GM18520 (cell line): Measurements from ENCODE around the gene DIP2C.
"Not testable (repeated sequence)": the region's sequence is repeated elsewhere in the genome, so short reads cannot be mapped to it uniquely, and the experiment has no call there.

ENCODE experiments used
- ATAC-seq: cut with Tn5 transposase; IDR thresholded peaks from one replicate; pipeline ENCODE4 v1.9.1; 2021; ENCODE audit not compliant: unreplicated experiment

Gene DIP2C

DNA sequence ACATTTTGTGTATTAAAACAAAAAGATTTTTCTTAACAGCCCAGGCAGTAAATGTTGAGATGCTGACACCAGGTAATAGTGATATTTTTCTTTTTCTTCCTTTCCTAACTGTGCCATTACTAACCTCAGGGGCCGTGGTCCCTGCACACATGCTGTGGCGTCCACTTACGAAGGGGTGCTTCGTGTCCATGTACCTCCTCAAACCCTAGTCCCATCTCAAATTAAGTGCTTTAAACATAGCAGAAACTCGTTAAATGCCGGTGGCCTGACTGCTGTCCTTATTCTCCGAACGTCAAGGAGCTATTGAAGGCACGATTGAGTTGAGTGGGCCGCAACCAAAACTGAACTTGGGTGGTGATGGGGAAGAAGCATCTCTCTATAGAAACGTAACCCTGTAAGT is 421.8 kb downstream of the DIP2C start:
- no peak for ATAC-seq

- no peak for ATAC-seq
Observed at GRCh38 chr10:266974-267425, 422.5 kb downstream of the DIP2C start.

DNA sequence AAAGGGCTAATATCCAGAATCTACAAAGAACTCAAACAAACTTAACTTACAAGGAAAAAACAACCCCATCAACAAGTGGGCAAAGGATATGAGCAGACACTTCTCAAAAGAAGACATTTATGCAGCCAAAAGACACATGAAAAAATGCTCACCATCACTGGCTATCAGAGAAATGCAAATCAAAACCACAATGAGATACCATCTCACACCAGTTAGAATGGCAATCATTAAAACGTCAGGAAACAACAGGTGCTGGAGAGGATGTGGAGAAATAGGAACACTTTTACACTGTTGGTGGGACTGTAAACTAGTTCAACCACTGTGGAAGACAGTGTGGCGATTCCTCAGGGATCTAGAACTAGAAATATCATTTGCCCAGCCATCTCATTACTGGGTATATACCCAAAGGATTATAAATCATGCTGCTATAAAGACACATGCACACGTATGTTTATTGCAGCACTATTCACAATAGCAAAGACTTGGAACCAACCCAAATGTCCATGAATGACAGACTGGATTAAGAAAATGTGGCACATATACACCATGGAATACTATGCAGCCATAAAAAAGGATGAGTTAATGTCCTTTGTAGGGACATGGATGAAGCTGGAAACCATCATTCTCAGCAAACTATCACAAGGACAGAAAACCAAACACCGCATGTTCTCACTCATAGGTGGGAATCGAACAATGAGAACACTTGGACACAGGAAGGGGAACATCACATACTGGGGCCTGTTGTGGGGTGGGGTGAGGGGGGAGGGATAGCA is 423.5 kb downstream of the DIP2C start:
- not testable (repeated sequence) for ATAC-seq

- peak; percentile 54 for ATAC-seq
Observed at GRCh38 chr10:265074-265440, 424.4 kb downstream of the DIP2C start.

GRCh38 chr10:264160-265073 is 425.1 kb downstream of the DIP2C start:
- not testable (repeated sequence) for ATAC-seq

GRCh38 chr10:260819-261429 is 428.5 kb downstream of the DIP2C start:
- no peak for ATAC-seq

DNA sequence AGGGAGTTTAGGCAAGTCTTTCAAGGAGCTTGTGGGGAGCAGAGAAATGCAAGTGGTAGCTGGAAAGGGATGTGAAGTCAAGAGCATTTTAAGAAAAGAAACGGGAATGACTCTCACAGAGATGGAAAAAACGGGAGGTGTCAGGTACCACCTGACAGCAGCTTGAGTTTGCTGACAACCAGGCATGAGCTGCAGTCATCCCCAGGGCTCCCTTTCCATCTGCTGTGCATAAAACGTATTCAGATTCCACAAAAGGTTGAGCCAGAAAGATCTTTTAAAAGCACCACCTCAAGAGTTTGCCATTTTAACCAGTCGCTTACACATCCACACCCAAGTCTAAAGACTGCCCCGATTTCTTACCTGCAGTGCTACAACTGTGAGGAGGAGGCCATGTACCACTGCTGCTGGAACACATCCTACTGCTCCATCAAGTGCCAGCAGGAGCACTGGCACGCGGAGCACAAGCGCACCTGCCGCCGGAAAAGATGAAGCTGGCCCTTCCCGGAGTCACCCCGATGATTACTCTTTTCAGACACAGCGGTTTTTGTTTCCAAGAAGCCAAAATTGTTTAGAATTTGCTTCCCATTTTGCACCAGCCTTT is 437.4 kb downstream of the DIP2C start:
- no peak for ATAC-seq

DNA sequence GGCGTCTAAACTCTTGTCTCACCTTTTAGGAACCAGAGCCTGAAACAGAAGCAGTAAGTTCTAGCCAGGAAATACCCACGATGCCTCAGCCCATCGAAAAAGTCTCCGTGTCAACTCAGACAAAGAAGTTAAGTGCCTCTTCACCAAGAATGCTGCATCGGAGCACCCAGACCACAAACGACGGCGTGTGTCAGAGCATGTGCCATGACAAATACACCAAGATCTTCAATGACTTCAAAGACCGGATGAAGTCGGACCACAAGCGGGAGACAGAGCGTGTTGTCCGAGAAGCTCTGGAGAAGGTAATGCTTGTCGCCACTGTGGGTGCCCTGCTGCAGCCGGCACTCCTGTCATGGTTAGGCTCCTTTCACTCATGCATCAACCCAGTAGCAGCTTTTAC is 441.2 kb downstream of the DIP2C start:
- no peak for ATAC-seq

DNA sequence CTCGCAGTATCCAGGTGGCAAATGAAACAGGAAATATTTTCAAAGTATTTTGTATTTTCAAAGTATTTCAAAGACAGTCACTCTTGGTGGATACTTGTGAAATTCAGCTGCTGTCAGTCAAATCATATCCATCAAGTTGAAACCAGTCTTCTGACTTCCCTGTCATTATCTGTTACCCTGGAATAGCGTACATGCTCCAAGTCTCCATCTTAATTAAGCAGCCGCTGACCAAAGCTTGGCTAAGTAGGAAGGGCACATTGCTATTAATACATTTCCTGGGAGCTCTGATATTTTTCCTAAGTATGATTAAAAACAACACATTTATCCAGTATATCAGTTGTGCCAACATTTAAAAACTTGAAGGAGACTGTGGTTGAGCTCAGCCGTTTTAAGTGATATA is 442.0 kb downstream of the DIP2C start:
- no peak for ATAC-seq

GRCh38 chr10:246431-246830 is 443.0 kb downstream of the DIP2C start:
- no peak for ATAC-seq

GRCh38 chr10:244227-244626 is 445.2 kb downstream of the DIP2C start:
- no peak for ATAC-seq

- ATAC-seq = no peak
Observed at GRCh38 chr10:241966-242643, 447.4 kb downstream of the DIP2C start.

- no peak for ATAC-seq
Observed at GRCh38 chr10:241451-241850, 448.0 kb downstream of the DIP2C start.

GRCh38 chr10:239109-239508 is 450.4 kb downstream of the DIP2C start:
- no peak for ATAC-seq

GRCh38 chr10:235915-236314 is 453.6 kb downstream of the DIP2C start:
- no peak for ATAC-seq

- ATAC-seq = no peak
Observed at GRCh38 chr10:234708-235406, 454.6 kb downstream of the DIP2C start.

GRCh38 chr10:232878-233277 is 456.6 kb downstream of the DIP2C start:
- no peak for ATAC-seq

DNA sequence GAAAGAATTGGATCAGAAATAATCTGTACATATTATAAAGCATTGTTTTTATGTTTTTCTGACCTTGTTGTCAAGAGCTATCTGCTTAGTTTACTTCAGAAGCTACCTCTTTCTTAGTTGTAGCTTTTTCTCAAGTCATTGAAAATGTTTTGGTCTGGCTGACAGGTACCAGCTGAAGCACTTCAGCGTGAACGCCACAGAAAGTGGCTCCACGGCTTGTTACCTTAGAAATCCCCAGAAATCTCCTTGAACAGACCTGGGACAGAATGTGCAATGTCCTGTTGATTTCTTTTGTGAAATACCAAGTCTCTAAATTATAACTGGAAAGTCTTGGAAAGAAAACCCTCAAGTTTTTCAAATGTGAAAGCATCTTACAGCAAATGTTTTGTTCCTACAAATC is 457.4 kb downstream of the DIP2C start:
- no peak for ATAC-seq

DNA sequence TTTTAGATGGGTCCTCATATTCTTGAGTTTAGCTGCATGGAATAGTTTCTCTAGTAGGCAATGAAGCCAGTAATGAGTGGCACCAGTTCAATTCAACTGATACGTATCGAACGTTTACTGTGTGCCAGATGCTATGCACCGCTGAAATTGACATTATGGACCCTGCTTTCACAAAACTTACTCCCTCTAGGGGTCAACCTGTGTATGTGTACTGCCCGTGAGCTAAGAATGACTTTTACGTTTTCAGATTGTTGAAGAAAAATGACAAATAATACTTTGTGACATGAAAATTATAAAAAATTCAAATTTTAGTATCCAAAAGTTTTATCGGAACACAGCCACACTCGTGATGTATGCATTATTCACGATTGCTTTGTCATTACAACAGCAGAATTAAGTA is 458.7 kb downstream of the DIP2C start:
- ATAC-seq = no peak

DNA sequence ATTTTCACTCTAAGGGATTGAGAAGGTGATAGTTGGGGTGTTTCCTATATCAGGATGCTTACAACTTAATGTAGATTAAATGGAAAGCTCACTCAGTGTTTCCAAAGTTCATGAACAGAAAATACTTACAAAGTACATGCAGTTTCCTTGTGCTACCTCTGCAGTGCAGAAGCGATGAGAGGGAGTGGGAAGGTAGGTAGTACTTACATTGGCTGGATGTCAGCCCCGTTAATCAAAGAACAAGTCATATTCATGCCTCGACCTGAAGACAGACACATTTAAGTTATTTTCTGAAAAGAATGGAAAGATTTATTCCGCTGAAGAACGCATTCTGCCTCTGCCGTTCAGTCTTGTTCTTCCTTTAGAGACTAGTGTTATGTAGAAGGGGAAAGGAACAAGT is 461.1 kb downstream of the DIP2C start:
- ATAC-seq = no peak
